Caco-2 (cell line): ENCODE measurements around the gene HSD3B7. TPM values are rescaled to one million over a fixed set of nuclear protein-coding genes. Genes with fewer than 3 reads are reported as not detected.

ENCODE experiments used
- BruUV-seq: library from RNA; stranded (reverse); fragments of 400-500 nt; replicated peaks from 2 replicates; lab custom pipeline; 2021; lab: Mats Ljungman, UMichigan
- CTCF ChIA-PET: fragments of 300-600 bp; sonication (Branson Sonifier 250); formaldehyde crosslinking; loops from one replicate; lab custom pipeline; 2022; ENCODE audit warnings: antibody characterized with exemption; lab: Charles Lee
- POLR2A ChIA-PET: fragments of 300-600 bp; sonication (Branson Sonifier 250); formaldehyde crosslinking; loops from one replicate; lab custom pipeline; 2022; ENCODE audit warnings: antibody characterized with exemption; lab: Charles Lee
- DNase-seq, 2 experiments: peaks; one replicate each; pipeline versions ENCODE4 v3.0.0 to v3.0.0-alpha.2; 2020 to 2022
- H3K27me3 ChIP-seq: replicated peaks from 2 replicates; pipeline ENCODE4 v1.6.0; 2011; ENCODE audit warnings: low read length; ENCODE audit not compliant: control insufficient read depth, insufficient read depth
- H3K36me3 ChIP-seq: 2 replicates; pipeline ENCODE4 v1.5.1; 2011; ENCODE audit warnings: low read length; ENCODE audit not compliant: control insufficient read depth, insufficient read depth
- H3K4me1 ChIP-seq: fragments of 250-450 bp; sonication (Bioruptor Pico); 2 replicates; pipeline ENCODE4 v1.5.1; 2020; ENCODE audit warnings: mild to moderate bottlenecking
- H3K4me3 ChIP-seq: 2 replicates; pipeline ENCODE4 v1.5.1; 2011; ENCODE audit warnings: low read depth, mild to moderate bottlenecking, control low read depth, low read length
- H3K9me3 ChIP-seq: fragments of 250-450 bp; sonication (Bioruptor Pico); 2 replicates; pipeline ENCODE4 v1.5.1; 2020; ENCODE audit warnings: mild to moderate bottlenecking, moderate library complexity
- H3K27ac Mint-ChIP-seq: one replicate; pipeline ENCODE4 v1.8.0; 2022; ENCODE audit warnings: mixed read lengths; ENCODE audit not compliant: unreplicated experiment
- H3K27me3 Mint-ChIP-seq: one replicate; pipeline ENCODE4 v1.8.0; 2022; ENCODE audit warnings: mixed read lengths; ENCODE audit not compliant: insufficient read depth, unreplicated experiment
- H3K36me3 Mint-ChIP-seq: one replicate; pipeline ENCODE4 v1.8.0; 2022; ENCODE audit warnings: mild to moderate bottlenecking, mixed read lengths; ENCODE audit not compliant: insufficient read depth, unreplicated experiment
- H3K4me1 Mint-ChIP-seq: one replicate; pipeline ENCODE4 v1.8.0; 2022; ENCODE audit warnings: low read depth, mixed read lengths; ENCODE audit not compliant: unreplicated experiment
- H3K4me3 Mint-ChIP-seq: one replicate; pipeline ENCODE4 v1.8.0; 2022; ENCODE audit warnings: mild to moderate bottlenecking, moderate library complexity, mixed read lengths; ENCODE audit not compliant: unreplicated experiment
- H3K9me3 Mint-ChIP-seq: one replicate; pipeline ENCODE4 v1.8.0; 2022; ENCODE audit warnings: mixed read lengths; ENCODE audit not compliant: unreplicated experiment
- CTCF ChIP-seq, 2 experiments: fragments of 200-600 bp in 1 of 2; IDR thresholded peaks; 1 replicate in 1 of 2; 2 replicates in 1 of 2; pipeline versions ENCODE4 v1.5.1 to v1.8.0; 2011 to 2022; ENCODE audit warnings: antibody characterized with exemption in 1 of 2, control low read depth in 1 of 2, inconsistent platforms in 1 of 2, low read depth in 1 of 2, low read length in 1 of 2, mild to moderate bottlenecking in 1 of 2, moderate library complexity in 1 of 2; ENCODE audit not compliant: insufficient read depth in 1 of 2, severe bottlenecking in 1 of 2, unreplicated experiment in 1 of 2
- intact Hi-C: fragments of 100-400 bp; cut with micrococcal nuclease; formaldehyde crosslinking; loops from one replicate; pipeline ENCODE4 v1.10.0; 2022; ENCODE audit not compliant: unreplicated experiment
- total RNA-seq: library from RNA; stranded (reverse); gene quantifications from 2 replicates; pipeline ENCODE4 v1.2.3, GENCODE V29; 2022

HSD3B7 gene
- total RNA-seq, 1 experiment from 2014 or later = 2.4 TPM

- Mint-ChIP-seq H3K27ac (no peak overlapping the region), H3K9me3 (no peaks in the 10 kb centered on the region), H3K4me1 (peaks cover 8% of the 10 kb centered on the region), H3K36me3 (peaks cover 62% of the 10 kb centered on the region), H3K27me3 (no peaks in the 10 kb centered on the region), H3K4me3 (no peak overlapping the region)
- BruUV-seq = no TSS peak
- Histone ChIP-seq H3K27me3 (no peaks in the 10 kb centered on the region), H3K9me3 (no peaks in the 10 kb centered on the region), H3K36me3 (peaks cover 1% of the 10 kb centered on the region; the same call in 1 of the 2 replicates), H3K4me1 (peaks cover 19% of the 10 kb centered on the region), H3K4me3 (no peak overlapping the region)
- intact Hi-C loops = no loop called here
- no peak for DNase-seq
- POLR2A ChIA-PET = no interaction called here
- TF ChIP-seq CTCF (IDR thresholded peaks at IDR 0.05; ENCODE audit: insufficient read depth in 1 of 2, low read depth in 1 of 2, low read length in 1 of 2, severe bottlenecking in 1 of 2, unreplicated experiment in 1 of 2) = no peak
- CTCF ChIA-PET = no interaction called here
Observed at GRCh38 chr16:30946671-30947540, 38.1 kb upstream of the HSD3B7 start.

GRCh38 chr16:30947541-30947858 is 37.5 kb upstream of the HSD3B7 start:
- Mint-ChIP-seq H3K9me3 (no peaks in the 10 kb centered on the region), H3K4me3 (no peak overlapping the region), H3K27ac (no peak overlapping the region), H3K27me3 (no peaks in the 10 kb centered on the region), H3K4me1 (peaks cover 8% of the 10 kb centered on the region), H3K36me3 (peaks cover 56% of the 10 kb centered on the region)
- H3K27me3 ChIP-seq = no peaks in the 10 kb centered on the region
- POLR2A ChIA-PET = no interaction called here
- peaks cover 1% of the 10 kb centered on the region; the same call in 1 of the 2 replicates for H3K36me3 ChIP-seq
- CTCF ChIA-PET = no interaction called here
- no peak for DNase-seq
- intact Hi-C loops = no loop called here
- H3K9me3 ChIP-seq = no peaks in the 10 kb centered on the region
- no peak for TF ChIP-seq CTCF (IDR thresholded peaks at IDR 0.05; ENCODE audit: insufficient read depth in 1 of 2, low read depth in 1 of 2, low read length in 1 of 2, severe bottlenecking in 1 of 2, unreplicated experiment in 1 of 2)
- no TSS peak for BruUV-seq
- H3K4me3 ChIP-seq = no peak overlapping the region
- peaks cover 13% of the 10 kb centered on the region for H3K4me1 ChIP-seq

- CTCF ChIA-PET = no interaction called here
- no TSS peak for BruUV-seq
- DNase-seq = peak; percentile 86 to 92
- peaks cover 1% of the 10 kb centered on the region; the same call in 1 of the 2 replicates for H3K36me3 ChIP-seq
- intact Hi-C loops = no loop called here
- Mint-ChIP-seq H3K9me3 (no peaks in the 10 kb centered on the region), H3K4me3 (peak overlapping the region; percentile 74), H3K27ac (peak overlapping the region; percentile 45), H3K36me3 (peaks cover 54% of the 10 kb centered on the region), H3K27me3 (no peaks in the 10 kb centered on the region), H3K4me1 (peaks cover 8% of the 10 kb centered on the region)
- H3K27me3 ChIP-seq = no peaks in the 10 kb centered on the region
- POLR2A ChIA-PET = no interaction called here
- no peak for TF ChIP-seq CTCF (IDR thresholded peaks at IDR 0.05; ENCODE audit: insufficient read depth in 1 of 2, low read depth in 1 of 2, low read length in 1 of 2, severe bottlenecking in 1 of 2, unreplicated experiment in 1 of 2)
- no peaks in the 10 kb centered on the region for H3K9me3 ChIP-seq
- H3K4me3 ChIP-seq = peak overlapping the region; percentile 73
- H3K4me1 ChIP-seq = peaks cover 12% of the 10 kb centered on the region
Observed at GRCh38 chr16:30947859-30948666, 36.9 kb upstream of the HSD3B7 start.
